Measurements from ENCODE around the gene FBXL22. TPM values are rescaled to one million over a fixed set of nuclear protein-coding genes. Genes with fewer than 3 reads are reported as not detected.

The FBXL22 gene
- total RNA-seq, 1 donor = 1.8 TPM

GRCh38 chr15:63597821-63598220 lies 634 bp downstream of the FBXL22 start:
- TF ChIP-seq CTCF (IDR thresholded peaks at IDR 0.05; ENCODE audit: extremely low read depth, low read depth, low read length) = no peak
- Histone ChIP-seq H2AFZ (ENCODE audit: low read length) (no peak overlapping the region), H4K20me1 (ENCODE audit: insufficient read depth, low read length) (peaks cover 2% of the 10 kb centered on the region), H3K4me3 (ENCODE audit: insufficient read depth, low read length) (no peak overlapping the region), H3K9me3 (ENCODE audit: low read depth, low read length) (no peaks in the 10 kb centered on the region), H3K79me2 (ENCODE audit: insufficient read depth, low read length) (peaks cover 14% of the 10 kb centered on the region), H3K27me3 (ENCODE audit: insufficient read depth, low read length) (no peaks in the 10 kb centered on the region), H3K4me2 (ENCODE audit: insufficient read depth, low read length) (no peak overlapping the region), H3K27ac (ENCODE audit: low read depth, low read length) (no peak overlapping the region), H3K4me1 (ENCODE audit: insufficient read depth, low read length) (peaks cover 34% of the 10 kb centered on the region), H3K36me3 (ENCODE audit: insufficient read depth, low read length) (peaks cover 11% of the 10 kb centered on the region)
- no peak for DNase-seq (ENCODE audit: insufficient read length, low spot score, missing footprints)

- H3K79me2 ChIP-seq (ENCODE audit: insufficient read depth, low read length) = peaks cover 14% of the 10 kb centered on the region
These were observed 1.6 kb downstream of the FBXL22 start for GRCh38 chr15:63598473-63599400.

GRCh38 chr15:63599401-63600000 lies 2.3 kb downstream of the FBXL22 start:
- H3K27me3 ChIP-seq (ENCODE audit: insufficient read depth, low read length) = no peaks in the 10 kb centered on the region
- peak; percentile 69 for TF ChIP-seq CTCF (IDR thresholded peaks at IDR 0.05; ENCODE audit: extremely low read depth, low read depth, low read length)
- H3K27ac ChIP-seq (ENCODE audit: low read depth, low read length) = peak overlapping the region; percentile 91
- H4K20me1 ChIP-seq (ENCODE audit: insufficient read depth, low read length) = no peaks in the 10 kb centered on the region
- H3K9me3 ChIP-seq (ENCODE audit: low read depth, low read length) = no peaks in the 10 kb centered on the region
- DNase-seq (ENCODE audit: insufficient read length, low spot score, missing footprints) = peak; percentile 96
- H3K4me3 ChIP-seq (ENCODE audit: insufficient read depth, low read length) = peak overlapping the region; percentile 95
- peaks cover 14% of the 10 kb centered on the region for H3K79me2 ChIP-seq (ENCODE audit: insufficient read depth, low read length)
- H2AFZ ChIP-seq (ENCODE audit: low read length) = peak overlapping the region; percentile 97
- H3K4me1 ChIP-seq (ENCODE audit: insufficient read depth, low read length) = peaks cover 34% of the 10 kb centered on the region
- peak overlapping the region; percentile 98 for H3K4me2 ChIP-seq (ENCODE audit: insufficient read depth, low read length)
- H3K36me3 ChIP-seq (ENCODE audit: insufficient read depth, low read length) = no peaks in the 10 kb centered on the region

More at GRCh38 chr15:63598473-63599400, 1.6 kb downstream of the FBXL22 start:
- Histone ChIP-seq H3K27ac (ENCODE audit: low read depth, low read length) (peak overlapping the region; percentile 91), H4K20me1 (ENCODE audit: insufficient read depth, low read length) (peaks cover 2% of the 10 kb centered on the region), H3K9me3 (ENCODE audit: low read depth, low read length) (no peaks in the 10 kb centered on the region), H3K27me3 (ENCODE audit: insufficient read depth, low read length) (no peaks in the 10 kb centered on the region), H3K4me2 (ENCODE audit: insufficient read depth, low read length) (peak overlapping the region; percentile 98), H3K36me3 (ENCODE audit: insufficient read depth, low read length) (peaks cover 5% of the 10 kb centered on the region), H3K4me1 (ENCODE audit: insufficient read depth, low read length) (peaks cover 34% of the 10 kb centered on the region), H3K4me3 (ENCODE audit: insufficient read depth, low read length) (peak overlapping the region; percentile 95), H2AFZ (ENCODE audit: low read length) (no peak overlapping the region)
- no peak for TF ChIP-seq CTCF (IDR thresholded peaks at IDR 0.05; ENCODE audit: extremely low read depth, low read depth, low read length)
- peak; percentile 71 for DNase-seq (ENCODE audit: insufficient read length, low spot score, missing footprints)
